Gastroesophageal sphincter (tissue), 3 donors: ENCODE measurements around the gene TTC23.

Experiments
- CTCF ChIP-seq, 4 experiments: fragments of 200-600 bp in 2 of 4; fragments of 450-650 bp in 2 of 4; sonication (generic) in 1 of 4; IDR thresholded peaks; one replicate each; pipeline ENCODE4 v1.5.1; 2017 to 2019; ENCODE audit warnings: antibody characterized with exemption in 4 of 4, mild to moderate bottlenecking in 2 of 4, moderate library complexity in 2 of 4
- POLR2A ChIP-seq, 2 donors: fragments of 450-650 bp; IDR thresholded peaks; one replicate each; pipeline ENCODE4 v1.6.1; 2017; ENCODE audit warnings: antibody characterized with exemption in 2 of 2, mild to moderate bottlenecking in 2 of 2, moderate library complexity in 1 of 2

- no peak for TF ChIP-seq POLR2A (IDR thresholded peaks at IDR 0.05)
- no peak for TF ChIP-seq CTCF (IDR thresholded peaks at IDR 0.05)
These were observed 105.4 kb downstream of the TTC23 start for GRCh38 chr15:99143655-99144610.
